GM19324 (cell line): ENCODE data around the gene POLA2.
A peak's percentile ranks its signal among the peaks of the same experiment; 100 is the strongest.

Experiments
- ATAC-seq: cut with Tn5 transposase; IDR thresholded peaks from one replicate; pipeline ENCODE4 v1.9.1; 2021; ENCODE audit warnings: mild to moderate bottlenecking, moderate library complexity; ENCODE audit not compliant: unreplicated experiment, low FRiP score

Gene POLA2

DNA sequence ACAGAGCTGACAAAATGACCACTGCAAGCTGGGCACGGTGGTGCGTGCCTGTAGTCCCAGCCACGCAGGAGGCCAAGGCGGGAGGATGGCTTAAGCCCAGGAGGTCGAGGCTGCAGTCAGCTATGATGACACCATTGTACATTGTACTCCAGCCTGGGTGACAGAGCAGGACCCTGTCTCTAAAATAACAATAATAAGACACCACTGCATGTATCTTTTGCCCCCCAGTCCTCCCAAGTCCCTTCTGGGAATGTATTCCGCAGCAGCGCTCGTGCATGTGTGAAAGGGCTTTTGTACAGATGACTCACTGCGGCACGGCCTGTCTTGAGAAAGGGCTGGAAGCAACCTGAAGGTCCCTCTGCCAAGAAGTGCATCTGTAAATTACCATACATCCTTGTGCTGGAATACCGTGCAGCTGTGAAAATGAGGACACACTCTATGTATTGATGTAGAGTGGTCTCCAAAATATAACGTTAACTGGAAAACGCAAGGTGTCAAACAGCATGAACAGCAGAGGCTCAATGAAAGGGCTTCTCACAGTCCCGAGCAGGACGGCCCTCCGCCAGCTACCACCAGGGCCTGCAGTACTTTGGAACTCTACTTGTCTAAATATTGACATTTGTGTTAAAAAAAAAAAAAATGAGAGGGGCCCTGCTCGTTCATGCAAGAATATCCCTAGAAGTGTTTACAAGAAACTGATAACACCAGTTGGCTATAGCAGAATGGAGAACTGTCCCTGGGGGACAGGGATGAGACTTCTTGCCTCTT is 43.9 kb downstream of the POLA2 start:
- ATAC-seq, result no peak

DNA sequence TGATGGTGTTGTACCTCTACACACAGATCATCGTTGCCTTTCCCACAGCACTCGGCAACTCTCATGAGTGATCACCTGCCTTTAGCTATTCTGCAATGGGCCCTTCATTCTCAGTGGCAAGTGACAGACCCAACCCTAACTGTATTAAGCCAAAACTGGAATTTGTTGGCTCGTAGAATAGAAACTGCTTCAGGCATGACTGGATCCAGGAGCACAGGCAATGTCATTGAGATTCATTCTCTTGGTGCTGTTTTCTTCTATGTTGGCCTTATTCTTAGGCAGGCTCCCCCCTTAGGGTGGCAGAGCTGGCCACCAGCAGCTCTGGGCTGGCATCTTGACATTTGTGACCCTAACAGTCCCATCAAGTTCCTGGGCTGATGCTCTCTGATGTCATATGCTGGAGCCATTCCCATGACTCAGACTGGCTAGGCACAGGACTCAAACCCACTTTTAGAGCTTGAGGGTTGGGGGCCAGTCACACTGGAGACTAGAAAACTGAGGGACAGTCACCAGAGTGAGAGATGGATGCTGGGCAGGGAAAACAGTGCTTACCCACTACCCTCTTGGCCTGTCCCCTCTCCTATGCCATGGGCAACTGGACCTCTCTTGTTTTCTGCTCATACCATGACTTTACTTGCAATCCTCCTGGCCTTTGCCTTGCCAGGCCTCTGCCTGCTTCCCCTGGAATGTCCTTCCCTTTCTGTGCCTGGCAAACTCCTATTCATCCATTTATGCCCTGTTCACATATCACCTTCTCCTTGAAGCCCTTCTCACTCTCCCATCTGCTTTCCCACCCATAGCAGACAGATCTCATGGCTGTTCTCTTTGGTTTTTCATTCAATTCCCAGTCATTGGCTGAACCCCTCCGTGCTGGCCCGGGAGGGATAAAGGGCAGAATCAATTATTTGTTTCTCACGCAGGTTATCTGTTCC is 45.8 kb downstream of the POLA2 start:
- ATAC-seq, result no peak

- no peak for ATAC-seq
Observed at GRCh38 chr11:65308281-65308891, 46.6 kb downstream of the POLA2 start.

DNA sequence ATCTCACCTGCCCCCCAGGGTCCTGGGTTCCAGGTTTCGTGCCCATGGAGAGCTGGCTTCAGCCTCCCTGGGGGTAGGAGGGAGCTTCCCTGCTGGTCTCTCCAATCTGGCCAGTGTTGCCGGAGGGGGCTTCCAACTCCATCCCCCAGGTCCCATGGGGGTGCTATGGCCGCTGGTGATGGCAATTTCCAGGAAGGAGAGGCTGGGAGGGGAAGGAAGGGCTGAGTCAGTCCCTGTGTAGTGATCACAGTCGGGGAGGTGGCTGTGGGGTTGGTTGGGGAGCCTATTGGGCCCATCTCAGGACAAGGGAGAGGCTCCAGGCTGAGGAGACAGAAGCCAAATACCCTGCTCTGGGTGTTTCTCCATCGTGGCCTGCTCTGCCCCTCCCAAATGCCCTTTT is 47.2 kb downstream of the POLA2 start:
- no peak for ATAC-seq

- no peak for ATAC-seq
Observed at GRCh38 chr11:65310215-65310614, 48.5 kb downstream of the POLA2 start.

DNA sequence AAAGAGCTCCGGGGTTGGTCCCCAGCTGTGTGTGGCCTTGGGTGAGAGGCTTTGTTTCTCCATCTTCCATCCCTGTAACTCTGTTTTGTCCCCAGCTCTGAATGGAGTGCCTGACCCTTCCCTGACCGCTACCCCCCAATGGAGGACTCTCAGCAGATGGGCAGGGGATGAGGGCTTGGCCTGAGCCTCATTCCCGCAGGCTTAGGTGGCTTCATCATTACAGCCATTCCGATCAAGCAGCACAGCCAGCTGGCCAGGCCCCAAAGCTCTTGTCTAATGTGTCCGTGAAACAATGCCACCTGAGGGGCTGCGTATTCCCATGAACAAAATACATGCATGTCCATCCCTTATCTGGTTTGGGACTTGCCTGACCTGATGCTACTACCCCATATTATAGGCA is 49.0 kb downstream of the POLA2 start:
- ATAC-seq, result no peak

DNA sequence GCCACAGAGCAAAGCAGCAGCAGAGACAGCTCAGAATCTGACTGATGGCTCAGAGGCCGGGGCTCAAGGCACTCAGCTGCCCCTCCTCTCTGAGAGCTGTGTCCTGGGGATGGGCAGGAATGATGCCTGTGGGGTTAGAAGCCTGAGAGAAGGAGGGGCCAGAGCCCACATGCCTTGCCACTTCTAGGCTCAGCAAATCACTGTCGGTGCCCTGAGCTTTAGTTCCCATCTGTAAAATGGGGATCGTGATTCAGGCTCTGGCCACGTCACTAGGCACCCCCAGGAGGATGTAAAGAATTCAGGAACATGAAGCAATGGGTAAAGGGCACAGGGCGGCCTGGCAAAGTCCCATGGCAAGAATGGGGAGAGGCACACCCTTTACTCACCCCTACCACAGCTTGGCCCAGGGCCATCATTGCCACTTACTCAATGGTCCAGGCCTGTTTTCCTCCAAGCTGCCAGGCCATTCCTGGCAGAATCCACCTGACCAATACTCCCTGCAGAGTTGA is 49.5 kb downstream of the POLA2 start:
- ATAC-seq, result no peak

DNA sequence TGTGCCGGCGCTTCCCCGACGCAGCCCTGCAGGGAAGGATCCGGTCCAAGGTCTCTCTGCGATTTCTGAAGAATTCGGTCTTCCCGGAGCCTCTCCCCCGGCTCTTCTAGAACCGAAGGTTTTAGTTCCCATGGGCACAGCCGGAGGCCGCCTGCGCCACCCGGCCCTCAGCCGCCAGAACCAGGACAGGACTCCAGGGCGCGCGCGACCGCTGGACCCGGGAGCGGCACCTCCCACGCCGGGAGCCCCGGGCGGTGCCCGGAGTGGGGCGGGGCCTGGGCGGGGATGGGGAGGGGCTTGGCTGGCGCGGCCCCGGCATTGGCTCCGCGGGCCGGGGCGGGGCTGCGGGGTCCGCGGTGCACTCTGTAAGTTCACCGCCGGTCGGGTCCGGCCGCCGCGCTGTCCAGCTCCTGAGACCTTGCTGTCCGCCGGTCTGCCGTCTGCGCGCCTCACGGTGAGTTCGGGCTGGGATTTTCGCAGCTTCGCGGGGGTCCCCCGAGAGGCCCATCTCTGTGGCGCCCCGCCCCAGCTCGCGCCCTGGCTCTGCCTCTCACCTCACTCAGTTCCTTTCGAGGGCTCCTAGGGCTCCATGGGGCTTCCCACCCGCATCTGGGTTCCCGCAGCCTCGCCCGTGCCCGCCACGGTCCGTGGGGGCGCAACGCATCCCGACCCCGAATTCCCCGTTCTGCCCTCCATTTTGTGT is 52.9 kb downstream of the POLA2 start, which contains the start of gene CDC42EP2:
TSS of gene CDC42EP2 (plus strand) at position 366 of the 703 bp plus-strand sequence. CDS start 6,033 bp downstream, outside the sequence.
- ATAC-seq, result peak; percentile 80

DNA sequence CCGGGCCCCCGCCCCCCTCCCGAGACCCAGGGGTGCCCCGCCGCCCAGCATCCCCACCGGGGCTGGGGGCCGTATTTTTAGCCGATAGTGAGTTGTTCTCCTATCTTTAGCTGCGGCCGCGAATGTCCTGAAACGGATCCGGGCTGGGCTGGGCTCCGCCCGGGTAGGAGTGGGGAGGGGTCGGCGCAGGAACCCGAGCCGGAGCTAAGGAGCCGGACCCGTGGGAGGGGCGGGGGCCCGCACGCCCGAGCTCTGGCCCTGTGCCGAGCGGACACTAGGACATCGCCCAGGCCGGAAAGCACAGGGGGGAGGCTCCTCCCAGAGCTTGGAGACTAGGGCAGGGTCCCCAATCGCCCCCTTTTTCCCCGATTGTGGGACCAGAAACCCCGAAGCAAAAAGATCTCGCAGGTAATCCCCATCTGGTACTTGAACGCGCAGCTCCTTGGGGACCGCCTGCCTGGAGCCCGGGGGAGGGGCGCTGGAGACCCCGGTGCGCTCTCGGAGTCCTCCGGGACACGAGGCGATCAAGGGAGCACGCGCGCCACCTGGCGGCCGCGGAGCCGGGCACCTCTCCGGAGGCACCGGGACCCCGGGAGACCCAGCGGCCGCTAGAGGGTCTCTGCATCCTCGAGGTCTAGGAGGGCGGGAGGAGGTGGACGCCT is 53.6 kb downstream of the POLA2 start:
- ATAC-seq, result peak; percentile 44

DNA sequence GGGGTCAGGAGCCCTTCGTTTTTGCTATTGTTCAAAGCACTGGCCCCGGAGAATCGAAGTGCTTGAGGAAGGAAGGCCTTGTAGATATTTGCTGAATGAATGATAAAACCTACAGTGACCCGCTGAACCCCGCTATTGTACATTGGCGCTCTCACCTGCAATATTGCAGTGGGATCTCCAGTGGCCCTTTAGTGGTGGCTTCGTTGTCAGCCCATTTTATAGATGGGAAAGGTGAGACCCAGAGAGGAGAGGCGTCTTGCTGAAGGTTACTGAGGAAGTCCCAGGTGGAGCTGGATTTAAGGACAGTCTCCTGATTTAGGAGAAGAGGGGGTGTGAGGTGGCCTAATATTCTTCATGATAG is 54.1 kb downstream of the POLA2 start:
- ATAC-seq, result no peak

DNA sequence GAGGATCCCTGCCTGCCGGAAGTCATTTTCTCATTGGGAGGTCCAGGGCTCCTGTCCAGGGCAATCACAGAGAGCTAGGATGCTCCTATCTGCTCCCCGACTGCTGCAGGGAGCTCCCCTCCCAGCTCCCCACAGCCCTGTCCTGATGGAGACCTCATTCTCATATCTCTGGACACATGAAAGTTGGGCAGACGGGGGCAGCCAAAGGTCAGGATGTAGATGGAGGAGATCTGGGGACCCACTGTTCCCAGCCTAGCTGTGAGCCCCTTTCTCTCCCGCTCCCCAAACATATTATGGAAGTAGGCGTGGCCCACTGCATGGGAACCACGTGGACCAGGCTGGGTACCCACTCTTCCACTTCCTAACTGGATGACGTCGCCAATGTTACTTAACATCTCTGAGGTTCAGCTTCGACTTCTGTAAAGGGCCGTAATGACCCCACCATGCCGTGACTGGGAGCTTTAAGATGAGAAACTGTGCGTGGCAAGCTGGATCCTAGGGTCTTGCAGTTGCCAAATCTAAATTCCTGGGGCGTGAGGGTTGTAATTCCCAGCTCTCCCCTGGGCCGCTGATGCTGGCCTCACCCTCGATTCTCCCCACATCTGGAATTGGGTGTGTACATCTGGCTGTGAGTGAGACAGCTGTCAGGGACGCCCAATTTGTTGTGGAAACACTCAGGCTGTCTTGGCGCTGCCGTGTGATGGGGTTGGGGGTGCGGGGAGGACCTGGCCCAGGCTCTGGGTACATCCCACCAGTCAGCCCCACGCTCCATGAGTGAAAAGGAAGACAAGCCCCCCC is 54.7 kb downstream of the POLA2 start:
- ATAC-seq, result no peak

DNA sequence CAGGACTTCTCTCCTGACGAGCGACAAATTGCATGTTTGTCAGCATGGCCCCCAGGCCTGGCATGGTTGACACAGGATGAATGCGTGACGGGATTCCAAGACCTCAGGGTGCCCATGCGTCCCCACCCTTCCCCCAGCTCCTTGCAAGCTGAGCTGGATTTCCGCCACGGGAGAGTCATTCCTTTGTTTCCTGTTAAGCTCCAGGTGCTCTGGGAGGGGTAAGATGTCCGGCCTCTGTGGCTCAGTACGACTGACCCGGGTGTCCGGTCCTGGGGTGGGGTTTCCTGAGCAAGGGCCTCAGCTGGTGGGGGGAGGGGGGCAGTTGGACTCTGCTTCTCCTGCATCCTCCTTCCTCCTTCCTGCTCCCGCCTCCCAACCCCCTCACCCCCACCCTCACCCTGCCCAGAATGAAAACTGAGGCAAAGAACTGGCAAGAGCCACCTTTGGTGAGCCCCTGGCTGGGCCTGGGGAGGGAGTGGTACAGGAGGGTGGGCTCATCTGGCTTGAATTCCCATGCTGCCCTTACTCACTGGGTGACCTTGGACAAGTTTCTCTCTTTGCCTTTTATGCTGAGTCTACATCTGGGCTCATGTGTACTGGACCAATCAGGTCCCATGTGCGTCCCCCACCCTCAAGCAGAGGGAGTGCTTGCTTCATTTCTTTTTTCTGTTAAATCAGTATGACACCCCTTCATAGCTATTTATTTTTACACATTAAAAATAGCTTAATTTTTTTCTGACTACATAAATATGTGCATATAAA is 55.4 kb downstream of the POLA2 start:
- no peak for ATAC-seq

- no peak for ATAC-seq
Observed at GRCh38 chr11:65320386-65321075, 58.8 kb downstream of the POLA2 start.

DNA sequence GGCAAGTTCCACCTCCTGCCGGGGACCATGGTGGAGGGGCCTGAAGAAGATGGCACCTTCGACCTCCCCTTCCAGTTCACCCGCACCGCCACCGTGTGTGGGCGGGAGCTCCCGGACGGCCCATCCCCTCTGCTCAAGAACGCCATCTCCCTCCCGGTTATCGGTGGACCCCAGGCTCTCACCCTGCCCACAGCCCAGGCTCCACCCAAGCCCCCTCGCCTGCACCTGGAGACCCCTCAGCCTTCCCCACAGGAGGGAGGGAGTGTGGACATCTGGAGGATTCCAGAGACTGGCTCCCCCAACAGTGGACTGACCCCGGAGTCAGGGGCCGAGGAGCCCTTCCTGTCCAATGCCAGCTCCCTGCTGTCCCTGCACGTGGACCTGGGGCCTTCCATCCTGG is 59.3 kb downstream of the POLA2 start:
- ATAC-seq, result no peak

DNA sequence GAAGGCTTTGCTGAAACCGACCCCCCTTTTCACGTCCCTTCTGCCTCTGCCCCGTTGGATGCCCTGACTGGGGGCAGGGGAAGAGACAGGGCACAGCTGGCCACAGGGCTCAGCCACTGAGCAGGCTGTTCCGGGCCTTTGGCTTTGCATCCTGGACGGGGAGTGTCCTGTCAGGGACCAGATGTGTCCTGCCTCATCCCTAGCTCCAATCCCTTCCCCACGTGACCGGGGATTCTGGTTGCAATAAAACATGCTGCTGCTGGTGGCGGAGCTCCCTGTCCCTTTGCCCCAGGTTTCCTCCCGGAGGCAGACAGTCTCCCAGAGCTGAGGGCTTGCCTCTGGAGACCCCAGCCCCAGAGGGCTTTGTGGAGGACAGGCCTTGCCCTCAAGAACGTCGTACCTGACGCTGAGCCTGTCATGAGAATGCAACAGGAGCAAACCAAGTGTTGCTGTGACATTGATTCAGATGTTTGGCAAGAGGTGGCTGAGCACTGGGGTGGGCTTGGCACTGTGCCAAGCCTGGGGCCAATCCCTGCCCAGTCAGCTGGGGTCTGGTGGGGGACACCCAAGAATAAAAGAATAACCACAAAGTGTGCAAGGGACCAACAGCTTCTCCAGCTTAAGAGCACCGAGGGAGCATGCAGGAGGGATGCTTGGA is 60.2 kb downstream of the POLA2 start:
- ATAC-seq, result no peak

GRCh38 chr11:65323813-65324212 is 62.1 kb downstream of the POLA2 start:
- no peak for ATAC-seq

GRCh38 chr11:65325435-65325834 is 63.7 kb downstream of the POLA2 start:
- ATAC-seq, result no peak
